HEK293T (cell line): ENCODE results near the gene PGLYRP3.
A peak's percentile ranks its signal among the peaks of the same experiment; 100 is the strongest.

Experiments
- CTCF ChIA-PET: fragments of 350-600 bp; formaldehyde crosslinking; extraction: SDS; loops from one replicate; lab custom pipeline; 2021; ENCODE audit warnings: antibody characterized with exemption, inconsistent platforms; lab: Yijun Ruan, JAX
- POLR2A ChIA-PET: fragments of 350-600 bp; formaldehyde crosslinking; extraction: SDS; loops from one replicate; lab custom pipeline; 2020; ENCODE audit warnings: antibody characterized with exemption, inconsistent platforms; lab: Yijun Ruan, JAX
- DNase-seq: peaks from one replicate; pipeline ENCODE4 v3.0.0; 2012; ENCODE audit warnings: mixed read lengths; ENCODE audit errors: extremely low spot score
- ARNT ChIP-seq: fragments of 450-650 bp; IDR thresholded peaks from 2 replicates; pipeline ENCODE4 v1.6.1; 2017; ENCODE audit warnings: mild to moderate bottlenecking
- BHLHE40 ChIP-seq: fragments of 450-650 bp; IDR thresholded peaks from 2 replicates; pipeline ENCODE4 v1.6.1; 2016; ENCODE audit warnings: mild to moderate bottlenecking, moderate library complexity, borderline replicate concordance
- CTBP1 ChIP-seq: fragments of 450-650 bp; IDR thresholded peaks from 2 replicates; pipeline ENCODE4 v1.6.1; 2016; ENCODE audit warnings: borderline replicate concordance
- ELF4 ChIP-seq: fragments of 450-650 bp; IDR thresholded peaks from 2 replicates; pipeline ENCODE4 v1.6.1; 2017; ENCODE audit warnings: antibody characterized with exemption
- FOXA1 ChIP-seq: fragments of 450-650 bp; IDR thresholded peaks from 2 replicates; pipeline ENCODE4 v1.6.1; 2016; ENCODE audit warnings: mild to moderate bottlenecking
- FOXK2 ChIP-seq: fragments of 450-650 bp; IDR thresholded peaks from 2 replicates; pipeline ENCODE4 v1.6.1; 2016; ENCODE audit warnings: mild to moderate bottlenecking
- FOXM1 ChIP-seq: fragments of 450-650 bp; IDR thresholded peaks from 2 replicates; pipeline ENCODE4 v1.6.1; 2017; ENCODE audit warnings: mild to moderate bottlenecking, borderline replicate concordance
- HDGF ChIP-seq: fragments of 450-650 bp; IDR thresholded peaks from 2 replicates; pipeline ENCODE4 v1.6.1; 2017; ENCODE audit warnings: antibody characterized with exemption, borderline replicate concordance
- L3MBTL2 ChIP-seq: fragments of 450-650 bp; conservative IDR thresholded peaks from 2 replicates; pipeline ENCODE4 v1.6.1; 2016; ENCODE audit warnings: mild to moderate bottlenecking
- LEF1 ChIP-seq: fragments of 450-650 bp; IDR thresholded peaks from 2 replicates; pipeline ENCODE4 v1.6.1; 2017; ENCODE audit warnings: mild to moderate bottlenecking, borderline replicate concordance
- NFRKB ChIP-seq: fragments of 450-650 bp; IDR thresholded peaks from 2 replicates; pipeline ENCODE4 v1.6.1; 2016; ENCODE audit warnings: mild to moderate bottlenecking, moderate library complexity
- SP1 ChIP-seq: fragments of 450-650 bp; IDR thresholded peaks from 2 replicates; pipeline ENCODE4 v1.6.1; 2017
- SUZ12 ChIP-seq: fragments of 450-650 bp; IDR thresholded peaks from 2 replicates; pipeline ENCODE4 v1.6.1; 2016; ENCODE audit warnings: mild to moderate bottlenecking
- TARDBP ChIP-seq: fragments of 450-650 bp; IDR thresholded peaks from 2 replicates; pipeline ENCODE4 v1.6.1; 2016
- ZNF384 ChIP-seq: fragments of 450-650 bp; IDR thresholded peaks from 2 replicates; pipeline ENCODE4 v1.6.1; 2016
- TF ChIP-seq, protein P1 (sequence below): fragments of 450-650 bp; IDR thresholded peaks from 2 replicates; pipeline ENCODE4 v1.6.1; 2016

Gene PGLYRP3

DNA sequence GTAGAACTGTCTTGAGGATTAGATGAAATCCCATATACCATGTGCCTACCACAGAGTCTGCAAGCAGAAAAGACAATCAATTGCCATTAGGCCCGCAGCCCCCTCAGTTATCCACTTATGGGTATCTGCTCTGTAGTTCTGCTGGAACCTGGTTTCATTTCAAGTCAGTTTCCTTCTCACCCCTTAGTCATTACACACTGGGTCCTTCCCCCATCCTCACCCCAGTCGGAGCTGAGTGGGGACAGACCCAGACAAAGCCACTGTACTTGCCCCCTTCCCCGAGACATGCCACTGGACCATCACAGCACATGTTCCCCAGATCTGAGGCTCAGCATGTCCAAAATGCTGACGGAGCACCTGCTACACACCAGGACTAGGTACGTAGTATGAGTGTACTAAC is 21.2 kb downstream of the PGLYRP3 start:
- ChIA-PET POLR2A (no interaction called here), CTCF (no interaction called here)
- no peak for TF ChIP-seq FOXK2
- no peak for TF ChIP-seq LEF1
- no peak for TF ChIP-seq ZNF384
- TF ChIP-seq ELF4, result no peak
- TF ChIP-seq BHLHE40, result no peak
- no peak for TF ChIP-seq FOXA1
- no peak for TF ChIP-seq TARDBP
- no peak for TF ChIP-seq SP1
- no peak for TF ChIP-seq L3MBTL2
- TF ChIP-seq CTBP1, result no peak
- TF ChIP-seq NFRKB, result no peak
- TF ChIP-seq, protein P1, sequence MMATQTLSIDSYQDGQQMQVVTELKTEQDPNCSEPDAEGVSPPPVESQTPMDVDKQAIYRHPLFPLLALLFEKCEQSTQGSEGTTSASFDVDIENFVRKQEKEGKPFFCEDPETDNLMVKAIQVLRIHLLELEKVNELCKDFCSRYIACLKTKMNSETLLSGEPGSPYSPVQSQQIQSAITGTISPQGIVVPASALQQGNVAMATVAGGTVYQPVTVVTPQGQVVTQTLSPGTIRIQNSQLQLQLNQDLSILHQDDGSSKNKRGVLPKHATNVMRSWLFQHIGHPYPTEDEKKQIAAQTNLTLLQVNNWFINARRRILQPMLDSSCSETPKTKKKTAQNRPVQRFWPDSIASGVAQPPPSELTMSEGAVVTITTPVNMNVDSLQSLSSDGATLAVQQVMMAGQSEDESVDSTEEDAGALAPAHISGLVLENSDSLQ, result no peak
- no peak for TF ChIP-seq SUZ12
- no peak for TF ChIP-seq HDGF
- TF ChIP-seq FOXM1, result no peak
- TF ChIP-seq ARNT, result no peak
- DNase-seq, result no peak

GRCh38 chr1:153288634-153289275 is 24.0 kb downstream of the PGLYRP3 start:
- POLR2A ChIA-PET, result interaction anchor here (0.6 kb wide), 1 partner anchor 277 kb away, joined by 3 read pairs; no protein-coding TSS in a partner anchor
- CTCF ChIA-PET, result interaction anchor here (0.7 to 1.9 kb wide), 10 partner anchors 12 to 60 kb away, joined by 3 to 6 read pairs (median 4); partner anchors contain the start of genes LORICRIN and PGLYRP3
- peak; percentile 83 for DNase-seq
- TF ChIP-seq LEF1 (no peak), TARDBP (no peak), FOXK2 (no peak), HDGF (no peak), FOXM1 (no peak), FOXA1 (no peak), SP1 (no peak), CTBP1 (no peak), SUZ12 (no peak), ELF4 (no peak), ZNF384 (no peak), L3MBTL2 (no peak), BHLHE40 (no peak), NFRKB (no peak), ARNT (no peak)
- TF ChIP-seq, protein P1, result no peak

DNA sequence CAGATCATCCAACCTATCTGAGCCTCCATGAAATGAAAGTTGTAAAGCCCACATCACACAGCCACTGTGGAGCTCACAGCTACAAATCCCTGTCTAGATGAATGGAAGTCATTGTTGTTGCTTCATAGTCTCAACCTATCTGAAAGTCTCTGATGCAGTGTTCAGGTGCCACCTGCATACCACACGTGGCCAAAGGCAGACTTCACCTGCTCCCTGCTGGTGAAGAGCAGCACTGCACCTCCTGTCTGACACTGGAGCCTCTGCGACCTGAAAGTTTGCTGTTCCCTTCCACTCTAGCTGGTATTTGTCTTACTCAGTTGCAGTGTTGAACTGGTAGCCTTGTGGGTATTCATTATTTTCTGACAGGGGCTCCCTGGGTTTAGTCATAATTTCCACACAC is 34.9 kb downstream of the PGLYRP3 start:
- TF ChIP-seq ELF4, result no peak
- TF ChIP-seq, protein P1, result no peak
- TF ChIP-seq L3MBTL2, result no peak
- TF ChIP-seq FOXM1, result no peak
- no peak for TF ChIP-seq CTBP1
- TF ChIP-seq BHLHE40, result no peak
- no peak for TF ChIP-seq FOXA1
- no peak for TF ChIP-seq SP1
- TF ChIP-seq ARNT, result no peak
- TF ChIP-seq TARDBP, result no peak
- no peak for TF ChIP-seq ZNF384
- no peak for TF ChIP-seq LEF1
- TF ChIP-seq FOXK2, result no peak
- no peak for TF ChIP-seq HDGF
- DNase-seq, result peak; percentile 54
- ChIA-PET CTCF (interaction anchor here (1.3 kb wide), 1 partner anchor 16 kb away, joined by 5 read pairs; no protein-coding TSS in a partner anchor), POLR2A (no interaction called here)

- TF ChIP-seq FOXA1 (no peak), CTBP1 (no peak), FOXK2 (no peak), FOXM1 (no peak), BHLHE40 (no peak), SP1 (no peak), ARNT (no peak), ZNF384 (no peak), ELF4 (no peak), HDGF (no peak), SUZ12 (no peak), LEF1 (no peak), TARDBP (no peak), NFRKB (no peak), L3MBTL2 (no peak)
- TF ChIP-seq, protein P1, result no peak
- no peak for DNase-seq
- POLR2A ChIA-PET, result no interaction called here
- CTCF ChIA-PET, result no interaction called here
These were observed 40.6 kb downstream of the PGLYRP3 start for GRCh38 chr1:153272186-153272585.

- DNase-seq, result no peak
- POLR2A ChIA-PET, result no interaction called here
- CTCF ChIA-PET, result no interaction called here
- TF ChIP-seq CTBP1 (no peak), SUZ12 (no peak), FOXA1 (no peak)
These were observed 41.0 kb downstream of the PGLYRP3 start for GRCh38 chr1:153271711-153272110.
